Brain microvascular endothelial cell (primary cell): ENCODE measurements around the gene GLIS2.

Experiments
- DNase-seq: peaks from one replicate; pipeline ENCODE4 v3.0.0-alpha.2; 2020
- H3K27ac ChIP-seq: fragments of 250-450 bp; sonication (Bioruptor Pico); 2 replicates; pipeline ENCODE4 v1.5.1; 2020; ENCODE audit warnings: mild to moderate bottlenecking, moderate library complexity
- H3K27me3 ChIP-seq: fragments of 250-450 bp; sonication (Bioruptor Pico); replicated peaks from 2 replicates; pipeline ENCODE4 v1.5.1; 2020; ENCODE audit warnings: mild to moderate bottlenecking
- H3K36me3 ChIP-seq: fragments of 250-450 bp; sonication (Bioruptor Pico); replicated peaks from 2 replicates; pipeline ENCODE4 v1.5.1; 2020; ENCODE audit warnings: mild to moderate bottlenecking
- H3K4me3 ChIP-seq: 2 replicates; pipeline ENCODE4 v1.5.1; 2011; ENCODE audit warnings: low read depth, mild to moderate bottlenecking, control low read depth, low read length, moderate library complexity
- CTCF ChIP-seq: IDR thresholded peaks from 2 replicates; pipeline ENCODE4 v1.5.1; 2011; ENCODE audit warnings: low read depth, mild to moderate bottlenecking, moderate library complexity, low read length, control low read depth, inconsistent platforms; ENCODE audit errors: missing control alignments
- in situ Hi-C: cut with HindIII; loops from 2 replicates; pipeline ENCODE4 v1.10.0; 2017; ENCODE audit warnings: low sequenced_read_pairs, low pct_ligation_motif_present

Gene GLIS2

GRCh38 chr16:4272114-4272956 lies 43.5 kb upstream of the GLIS2 start:
- peak overlapping the region; percentile 69 for H3K27ac ChIP-seq
- DNase-seq: no peak
- no peak for TF ChIP-seq CTCF
- peak overlapping the region; percentile 83 for H3K4me3 ChIP-seq
- no peaks in the 10 kb centered on the region for H3K27me3 ChIP-seq
- in situ Hi-C loops: no loop called here
- no peaks in the 10 kb centered on the region for H3K36me3 ChIP-seq

- peak; percentile 62 for TF ChIP-seq CTCF
- H3K4me3 ChIP-seq: peak overlapping the region; percentile 83
- no peaks in the 10 kb centered on the region for H3K36me3 ChIP-seq
- no peak for DNase-seq
- in situ Hi-C loops: no loop called here
- H3K27ac ChIP-seq: peak overlapping the region; percentile 54
- H3K27me3 ChIP-seq: no peaks in the 10 kb centered on the region
These were observed 42.0 kb upstream of the GLIS2 start for GRCh38 chr16:4273858-4274311.

- no peak for TF ChIP-seq CTCF
- no peak overlapping the region for H3K27ac ChIP-seq
- H3K36me3 ChIP-seq: no peaks in the 10 kb centered on the region
- no peak overlapping the region for H3K4me3 ChIP-seq
- H3K27me3 ChIP-seq: no peaks in the 10 kb centered on the region
- no peak for DNase-seq
- in situ Hi-C loops: no loop called here
These were observed 40.0 kb upstream of the GLIS2 start for GRCh38 chr16:4275861-4276260.

DNA sequence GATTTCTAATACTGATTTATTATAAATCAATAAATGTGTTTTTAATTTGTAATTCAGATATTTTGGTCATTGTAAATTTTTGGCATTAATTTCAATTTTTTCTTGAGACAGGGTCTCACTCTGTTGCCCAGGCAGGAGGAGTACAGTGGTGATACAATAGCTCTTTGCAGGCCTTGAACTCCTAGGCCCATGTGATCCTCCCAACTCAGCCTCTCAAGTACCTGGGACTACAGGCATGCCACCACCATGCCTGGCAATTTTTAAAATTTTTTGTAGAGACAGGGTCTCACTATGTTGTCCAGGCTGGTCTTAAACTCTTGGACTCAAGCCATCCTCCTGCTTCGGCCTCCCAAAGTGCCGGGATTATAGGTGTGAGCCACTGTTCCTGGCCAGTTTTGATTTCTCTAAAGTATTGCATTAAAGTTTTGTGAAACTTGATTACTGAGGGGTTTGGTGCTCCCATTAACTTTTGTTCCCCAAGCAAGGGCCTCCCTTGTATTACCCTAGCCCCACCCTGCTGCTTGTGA lies 37.8 kb upstream of the GLIS2 start:
- no peaks in the 10 kb centered on the region for H3K36me3 ChIP-seq
- no peak for TF ChIP-seq CTCF
- in situ Hi-C loops: no loop called here
- no peak for DNase-seq
- H3K27me3 ChIP-seq: no peaks in the 10 kb centered on the region
- H3K4me3 ChIP-seq: no peak overlapping the region
- H3K27ac ChIP-seq: no peak overlapping the region

DNA sequence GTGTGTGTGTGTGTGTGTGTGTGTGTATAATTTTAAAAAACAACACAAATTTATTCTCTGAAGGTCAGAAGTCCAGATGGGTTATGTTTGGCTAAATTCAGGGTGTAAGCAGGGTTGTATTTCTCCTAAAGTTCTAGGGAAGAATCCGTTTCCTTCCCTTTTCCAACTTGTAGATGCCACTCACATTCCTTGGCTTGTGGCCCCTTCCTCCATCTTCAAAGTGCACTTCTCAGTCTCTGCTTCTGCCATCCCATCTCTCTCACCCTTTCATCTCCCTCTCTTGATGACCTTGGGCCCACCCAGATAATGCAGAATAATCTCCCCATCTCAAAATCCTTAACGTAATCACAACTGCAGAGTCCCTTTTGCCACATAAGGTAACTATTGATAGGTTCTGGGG lies 35.2 kb upstream of the GLIS2 start:
- no peak overlapping the region for H3K4me3 ChIP-seq
- no peak overlapping the region for H3K27ac ChIP-seq
- H3K36me3 ChIP-seq: no peaks in the 10 kb centered on the region
- H3K27me3 ChIP-seq: no peaks in the 10 kb centered on the region
- TF ChIP-seq CTCF: no peak
- in situ Hi-C loops: no loop called here
- DNase-seq: no peak

DNA sequence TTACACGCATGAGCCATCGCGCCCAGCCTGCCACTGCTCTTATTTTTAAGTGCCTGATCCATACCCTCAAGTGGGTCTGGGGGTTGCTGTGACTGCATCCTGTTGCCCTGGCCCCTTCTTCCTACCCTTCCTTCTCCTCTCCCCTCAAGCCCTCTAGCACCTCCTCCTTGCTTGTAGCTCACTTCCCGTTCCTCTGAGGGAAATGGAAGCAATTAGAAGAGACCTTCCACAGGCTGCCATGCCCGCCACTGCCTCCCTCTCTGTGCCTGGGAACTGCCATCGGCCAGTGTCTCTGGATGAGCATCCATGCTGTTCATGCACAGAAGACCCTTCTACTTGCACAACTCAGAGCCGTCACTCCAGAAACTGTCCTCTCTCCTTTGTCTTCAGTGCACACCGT lies 32.4 kb upstream of the GLIS2 start:
- Histone ChIP-seq H3K27me3 (no peaks in the 10 kb centered on the region), H3K4me3 (no peak overlapping the region), H3K36me3 (no peaks in the 10 kb centered on the region), H3K27ac (no peak overlapping the region)
- DNase-seq: no peak
- no peak for TF ChIP-seq CTCF
- in situ Hi-C loops: no loop called here
